ENCODE data around the gene CDC14B.

CDC14B gene

DNA sequence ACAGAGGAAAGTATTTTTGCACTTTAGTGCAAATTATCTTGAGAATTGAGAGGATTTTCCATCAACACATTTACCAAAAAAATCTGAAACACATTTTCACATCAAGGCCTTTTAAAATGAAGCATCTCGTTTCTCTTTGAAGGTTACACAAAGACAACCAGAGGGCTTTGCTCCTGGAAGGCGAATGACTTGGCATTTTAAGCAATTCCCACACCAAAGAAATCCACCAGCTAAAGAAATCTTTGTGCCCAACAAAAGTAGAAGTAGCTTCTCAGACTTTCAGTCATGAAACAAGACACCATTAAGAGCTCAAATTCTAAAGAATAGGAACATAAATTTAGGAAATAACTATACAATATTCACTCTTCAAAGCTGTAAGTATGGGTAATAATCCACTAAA lies 109.8 kb downstream of the CDC14B start:
- TF ChIP-seq, protein P1, sequence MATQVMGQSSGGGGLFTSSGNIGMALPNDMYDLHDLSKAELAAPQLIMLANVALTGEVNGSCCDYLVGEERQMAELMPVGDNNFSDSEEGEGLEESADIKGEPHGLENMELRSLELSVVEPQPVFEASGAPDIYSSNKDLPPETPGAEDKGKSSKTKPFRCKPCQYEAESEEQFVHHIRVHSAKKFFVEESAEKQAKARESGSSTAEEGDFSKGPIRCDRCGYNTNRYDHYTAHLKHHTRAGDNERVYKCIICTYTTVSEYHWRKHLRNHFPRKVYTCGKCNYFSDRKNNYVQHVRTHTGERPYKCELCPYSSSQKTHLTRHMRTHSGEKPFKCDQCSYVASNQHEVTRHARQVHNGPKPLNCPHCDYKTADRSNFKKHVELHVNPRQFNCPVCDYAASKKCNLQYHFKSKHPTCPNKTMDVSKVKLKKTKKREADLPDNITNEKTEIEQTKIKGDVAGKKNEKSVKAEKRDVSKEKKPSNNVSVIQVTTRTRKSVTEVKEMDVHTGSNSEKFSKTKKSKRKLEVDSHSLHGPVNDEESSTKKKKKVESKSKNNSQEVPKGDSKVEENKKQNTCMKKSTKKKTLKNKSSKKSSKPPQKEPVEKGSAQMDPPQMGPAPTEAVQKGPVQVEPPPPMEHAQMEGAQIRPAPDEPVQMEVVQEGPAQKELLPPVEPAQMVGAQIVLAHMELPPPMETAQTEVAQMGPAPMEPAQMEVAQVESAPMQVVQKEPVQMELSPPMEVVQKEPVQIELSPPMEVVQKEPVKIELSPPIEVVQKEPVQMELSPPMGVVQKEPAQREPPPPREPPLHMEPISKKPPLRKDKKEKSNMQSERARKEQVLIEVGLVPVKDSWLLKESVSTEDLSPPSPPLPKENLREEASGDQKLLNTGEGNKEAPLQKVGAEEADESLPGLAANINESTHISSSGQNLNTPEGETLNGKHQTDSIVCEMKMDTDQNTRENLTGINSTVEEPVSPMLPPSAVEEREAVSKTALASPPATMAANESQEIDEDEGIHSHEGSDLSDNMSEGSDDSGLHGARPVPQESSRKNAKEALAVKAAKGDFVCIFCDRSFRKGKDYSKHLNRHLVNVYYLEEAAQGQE (IDR thresholded peaks at IDR 0.05; ENCODE audit: low read depth): no peak
- no peak for TF ChIP-seq TCF12 (IDR thresholded peaks at IDR 0.05; ENCODE audit: low read depth)
- no peak for TF ChIP-seq FOXM1 (IDR thresholded peaks at IDR 0.05; ENCODE audit: borderline replicate concordance, low read depth)

GRCh38 chr9:96509026-96509425 lies 110.6 kb downstream of the CDC14B start:
- TF ChIP-seq TAF1 (IDR thresholded peaks at IDR 0.05; ENCODE audit: low read depth) (no peak), MAX (IDR thresholded peaks at IDR 0.05) (no peak), TCF12 (IDR thresholded peaks at IDR 0.05; ENCODE audit: low read depth) (no peak), RAD21 (IDR thresholded peaks at IDR 0.05; ENCODE audit: low read depth) (no peak), TEAD4 (IDR thresholded peaks at IDR 0.05) (no peak)
- TF ChIP-seq, protein P1 (IDR thresholded peaks at IDR 0.05; ENCODE audit: low read depth): no peak

DNA sequence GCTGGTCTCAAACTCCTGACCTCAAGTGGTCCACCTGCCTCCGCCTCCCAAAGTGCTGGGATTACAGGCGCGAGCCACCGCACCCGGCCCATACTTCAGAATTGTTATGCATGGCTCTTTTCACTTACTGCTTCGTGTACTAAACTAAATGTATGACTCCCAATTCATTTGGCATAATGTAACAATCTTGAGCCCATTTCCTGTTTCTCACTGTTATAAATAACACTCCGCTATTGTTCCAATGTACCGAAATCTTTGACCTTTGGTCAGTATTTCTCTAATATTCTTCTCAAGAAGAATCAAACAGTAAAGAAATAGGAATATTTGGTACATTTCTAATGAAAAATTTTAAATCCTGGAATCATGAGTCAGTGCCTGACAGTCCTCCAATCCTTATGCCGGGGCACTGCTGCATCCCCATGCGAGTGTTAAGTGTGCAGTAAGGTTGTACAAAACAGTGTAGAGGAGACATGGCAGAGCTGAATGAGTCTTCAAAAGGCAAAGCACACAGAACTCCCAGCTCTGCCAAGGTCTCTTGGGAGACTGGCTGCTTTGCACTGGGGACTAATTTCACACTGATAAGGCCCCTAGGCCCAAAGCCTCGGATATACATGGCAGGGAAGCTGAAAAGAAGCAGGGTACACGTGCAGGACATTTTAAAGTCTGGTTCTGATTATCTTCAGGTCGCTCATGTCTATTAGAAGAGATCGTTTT lies 111.3 kb downstream of the CDC14B start:
- TF ChIP-seq TEAD4 (IDR thresholded peaks at IDR 0.05): no peak
- TF ChIP-seq, protein P2, sequence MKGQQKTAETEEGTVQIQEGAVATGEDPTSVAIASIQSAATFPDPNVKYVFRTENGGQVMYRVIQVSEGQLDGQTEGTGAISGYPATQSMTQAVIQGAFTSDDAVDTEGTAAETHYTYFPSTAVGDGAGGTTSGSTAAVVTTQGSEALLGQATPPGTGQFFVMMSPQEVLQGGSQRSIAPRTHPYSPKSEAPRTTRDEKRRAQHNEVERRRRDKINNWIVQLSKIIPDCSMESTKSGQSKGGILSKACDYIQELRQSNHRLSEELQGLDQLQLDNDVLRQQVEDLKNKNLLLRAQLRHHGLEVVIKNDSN (IDR thresholded peaks at IDR 0.05): no peak
- TF ChIP-seq CEBPB (IDR thresholded peaks at IDR 0.05): no peak
- TF ChIP-seq EGR1 (IDR thresholded peaks at IDR 0.05): no peak
- no peak for TF ChIP-seq YY1 (IDR thresholded peaks at IDR 0.05; ENCODE audit: low read depth)
- no peak for TF ChIP-seq NFIC (IDR thresholded peaks at IDR 0.05)
- TF ChIP-seq EP300 (IDR thresholded peaks at IDR 0.05; ENCODE audit: borderline replicate concordance): no peak
- no peak for TF ChIP-seq TAF1 (IDR thresholded peaks at IDR 0.05; ENCODE audit: low read depth)
- no peak for TF ChIP-seq MAX (IDR thresholded peaks at IDR 0.05)
- no peak for TF ChIP-seq FOXM1 (IDR thresholded peaks at IDR 0.05; ENCODE audit: borderline replicate concordance, low read depth)
- TF ChIP-seq CREB1 (IDR thresholded peaks at IDR 0.05; ENCODE audit: low read depth): no peak
- TF ChIP-seq ZBTB7A (IDR thresholded peaks at IDR 0.05; ENCODE audit: low read depth): no peak
- TF ChIP-seq RAD21 (IDR thresholded peaks at IDR 0.05; ENCODE audit: low read depth): no peak
- TF ChIP-seq, protein P1 (IDR thresholded peaks at IDR 0.05; ENCODE audit: low read depth): no peak
- TF ChIP-seq TCF12 (IDR thresholded peaks at IDR 0.05; ENCODE audit: low read depth): no peak

GRCh38 chr9:96505316-96505991 lies 114.2 kb downstream of the CDC14B start:
- TF ChIP-seq, protein P2 (IDR thresholded peaks at IDR 0.05): no peak
- no peak for TF ChIP-seq CREB1 (IDR thresholded peaks at IDR 0.05; ENCODE audit: low read depth)
- TF ChIP-seq FOXM1 (IDR thresholded peaks at IDR 0.05; ENCODE audit: borderline replicate concordance, low read depth): no peak
- no peak for TF ChIP-seq ZBTB7A (IDR thresholded peaks at IDR 0.05; ENCODE audit: low read depth)
- no peak for TF ChIP-seq TAF1 (IDR thresholded peaks at IDR 0.05; ENCODE audit: low read depth)
- TF ChIP-seq TCF12 (IDR thresholded peaks at IDR 0.05; ENCODE audit: low read depth): no peak
- no peak for TF ChIP-seq CEBPB (IDR thresholded peaks at IDR 0.05)
